Measurements from ENCODE around the gene FKBP2. TPM values are rescaled to one million over a fixed set of nuclear protein-coding genes. Genes with fewer than 3 reads are reported as not detected.

Gene FKBP2
- total and polyA plus RNA-seq, 2 of the 13 experiments (the other 11 are each of a cell fraction or from before 2014, with no cell fraction given): 30.1 to 53.3 TPM

GRCh38 chr11:64284048-64284961 lies 43.4 kb downstream of the FKBP2 start, which contains the start of gene BAD (continued):
- TF ChIP-seq SKIL (CRISPR knock-in tag; IDR thresholded peaks at IDR 0.05; ENCODE audit: borderline replicate concordance) (no peak), HNF1B (CRISPR knock-in tag; IDR thresholded peaks at IDR 0.05) (peak; percentile 58; the same call in 1 of the 2 replicates), TRIM22 (IDR thresholded peaks at IDR 0.05) (no peak), XBP1 (CRISPR knock-in tag; IDR thresholded peaks at IDR 0.05) (no peak), SUZ12 (IDR thresholded peaks at IDR 0.05; ENCODE audit: low read depth, low read length) (no peak), ZNF329 (CRISPR knock-in tag; IDR thresholded peaks at IDR 0.05; ENCODE audit: low read depth) (no peak), BRD4 (CRISPR knock-in tag; IDR thresholded peaks at IDR 0.05) (no peak), ZHX2 (IDR thresholded peaks at IDR 0.05; ENCODE audit: low read depth) (no peak), ZHX2 (CRISPR knock-in tag; IDR thresholded peaks at IDR 0.05; ENCODE audit: borderline replicate concordance) (no peak), MIXL1 (CRISPR knock-in tag; IDR thresholded peaks at IDR 0.05) (no peak), ZNF34 (CRISPR knock-in tag; IDR thresholded peaks at IDR 0.05; ENCODE audit: borderline replicate concordance) (no peak), MATR3 (CRISPR knock-in tag; IDR thresholded peaks at IDR 0.05) (no peak), ZNF143 (CRISPR knock-in tag; IDR thresholded peaks at IDR 0.05) (no peak), RELA (CRISPR knock-in tag; IDR thresholded peaks at IDR 0.05) (no peak), RBFOX2 (IDR thresholded peaks at IDR 0.05; ENCODE audit: low read depth, low read length) (peak; percentile 68), MTF2 (CRISPR knock-in tag; IDR thresholded peaks at IDR 0.05; ENCODE audit: borderline replicate concordance) (peak; percentile 40; the same call in 1 of the 2 replicates), ZNF124 (CRISPR knock-in tag; IDR thresholded peaks at IDR 0.05) (no peak), ZNF564 (CRISPR knock-in tag; IDR thresholded peaks at IDR 0.05) (no peak), MEIS1 (CRISPR knock-in tag; IDR thresholded peaks at IDR 0.05; ENCODE audit: borderline replicate concordance) (peak; percentile 92; the same call in 1 of the 2 replicates)

Data from HepG2 (cell line).